ENCODE results near the gene CASZ1. TPM values are rescaled to one million over a fixed set of nuclear protein-coding genes. Genes with fewer than 3 reads are reported as not detected.

CASZ1 gene
- total and polyA plus RNA-seq, 10 of the 15 experiments (the other 5 are each of a cell fraction or from before 2014, with no cell fraction given) = 0.52 to 9.8 (median 3.7) TPM

- POLR2A ChIA-PET = no interaction called here
- TF ChIP-seq HDGF (IDR thresholded peaks at IDR 0.05) = no peak
- TF ChIP-seq, protein P1, sequence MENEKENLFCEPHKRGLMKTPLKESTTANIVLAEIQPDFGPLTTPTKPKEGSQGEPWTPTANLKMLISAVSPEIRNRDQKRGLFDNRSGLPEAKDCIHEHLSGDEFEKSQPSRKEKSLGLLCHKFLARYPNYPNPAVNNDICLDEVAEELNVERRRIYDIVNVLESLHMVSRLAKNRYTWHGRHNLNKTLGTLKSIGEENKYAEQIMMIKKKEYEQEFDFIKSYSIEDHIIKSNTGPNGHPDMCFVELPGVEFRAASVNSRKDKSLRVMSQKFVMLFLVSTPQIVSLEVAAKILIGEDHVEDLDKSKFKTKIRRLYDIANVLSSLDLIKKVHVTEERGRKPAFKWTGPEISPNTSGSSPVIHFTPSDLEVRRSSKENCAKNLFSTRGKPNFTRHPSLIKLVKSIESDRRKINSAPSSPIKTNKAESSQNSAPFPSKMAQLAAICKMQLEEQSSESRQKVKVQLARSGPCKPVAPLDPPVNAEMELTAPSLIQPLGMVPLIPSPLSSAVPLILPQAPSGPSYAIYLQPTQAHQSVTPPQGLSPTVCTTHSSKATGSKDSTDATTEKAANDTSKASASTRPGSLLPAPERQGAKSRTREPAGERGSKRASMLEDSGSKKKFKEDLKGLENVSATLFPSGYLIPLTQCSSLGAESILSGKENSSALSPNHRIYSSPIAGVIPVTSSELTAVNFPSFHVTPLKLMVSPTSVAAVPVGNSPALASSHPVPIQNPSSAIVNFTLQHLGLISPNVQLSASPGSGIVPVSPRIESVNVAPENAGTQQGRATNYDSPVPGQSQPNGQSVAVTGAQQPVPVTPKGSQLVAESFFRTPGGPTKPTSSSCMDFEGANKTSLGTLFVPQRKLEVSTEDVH (IDR thresholded peaks at IDR 0.05; ENCODE audit: low read depth, partially characterized antibody) = no peak
- CTCF ChIA-PET = no interaction called here
- no peaks in the 10 kb centered on the region for H3K27me3 ChIP-seq (replicated peaks in 1 of 2; ENCODE audit: control insufficient read depth in 2 of 2, insufficient read depth in 2 of 2, low read length in 1 of 2)
- intact Hi-C loops (cut with micrococcal nuclease; ENCODE audit: unreplicated experiment) = no loop called here
- RAD21 ChIA-PET (ENCODE audit: unreplicated experiment) = no interaction called here
- no peak overlapping the region for H3K9ac ChIP-seq (ENCODE audit: control insufficient read depth, insufficient read depth, low read length)
- ATAC-seq (no peak; the same call in 2 of the 3 replicates), FAIRE-seq (no peak), DNase-seq (ENCODE audit: low read depth, low spot score) (no peak)
- no peaks in the 10 kb centered on the region for H4K20me1 ChIP-seq (ENCODE audit: control insufficient read depth, insufficient read depth)
- no peaks in the 10 kb centered on the region for H3K79me2 ChIP-seq (ENCODE audit: control insufficient read depth, insufficient read depth, low read length)
- no peaks in the 10 kb centered on the region for H3K4me1 ChIP-seq (ENCODE audit: control insufficient read depth, insufficient read depth, low read length)
- in situ Hi-C loops (cut with MboI) = no loop called here
- H3K4me3 ChIP-seq = no peak overlapping the region
- no TSS peak for BruUV-seq (replicated peaks)
- SMC1A ChIA-PET (ENCODE audit: uncharacterized antibody, unreplicated experiment) = no interaction called here
- H3K4me2 ChIP-seq (ENCODE audit: control insufficient read depth, insufficient read depth) = no peak overlapping the region
- H3K27ac ChIP-seq (ENCODE audit: control insufficient read depth, insufficient read depth) = no peak overlapping the region
- no peak overlapping the region for H2AFZ ChIP-seq (ENCODE audit: control insufficient read depth, low read depth, low read length)
- 81% methylated on average over 12 of the region's 15 CpGs for WGBS (ENCODE audit: insufficient coverage, insufficient replicate concordance, low lambda C conversion rate, missing lambda C conversion rate)
- peaks cover 0 to 15% of the 10 kb centered on the region in 2 experiments; a peak in 2 of 4 replicates for H3K36me3 ChIP-seq (ENCODE audit: control insufficient read depth in 2 of 2, insufficient read depth in 2 of 2, low read length in 1 of 2)
- no peaks in the 10 kb centered on the region for H3K9me3 ChIP-seq (replicated peaks; ENCODE audit: control insufficient read depth, insufficient read depth, low read length)
These were observed 132.8 kb downstream of the CASZ1 start for GRCh38 chr1:10663678-10664035.

GRCh38 chr1:10662824-10663677 lies 133.4 kb downstream of the CASZ1 start:
- CTCF ChIA-PET = no interaction called here
- 90% methylated on average over 23 of the region's 26 CpGs for WGBS (ENCODE audit: insufficient coverage, insufficient replicate concordance, low lambda C conversion rate, missing lambda C conversion rate)
- H3K36me3 ChIP-seq (ENCODE audit: control insufficient read depth in 2 of 2, insufficient read depth in 2 of 2, low read length in 1 of 2) = peaks cover 0 to 15% of the 10 kb centered on the region in 2 experiments; a peak in 2 of 4 replicates
- TF ChIP-seq BHLHE40 (IDR thresholded peaks at IDR 0.05; ENCODE audit: borderline replicate concordance in 1 of 2, low read depth in 2 of 2, low read length in 1 of 2) (no peak), KLF5 (IDR thresholded peaks at IDR 0.05; ENCODE audit: partially characterized antibody) (no peak), NFXL1 (IDR thresholded peaks at IDR 0.05; ENCODE audit: borderline replicate concordance) (no peak), JUND (IDR thresholded peaks at IDR 0.05; ENCODE audit: low read depth, low read length) (no peak), TCF3 (IDR thresholded peaks at IDR 0.05; ENCODE audit: borderline replicate concordance, insufficient read depth, low read depth, low read length) (no peak), POLR2AphosphoS2 (IDR thresholded peaks at IDR 0.05; ENCODE audit: low read depth, low read length) (no peak), TCF12 (IDR thresholded peaks at IDR 0.05; ENCODE audit: low read depth, low read length) (no peak), POLR2A (IDR thresholded peaks at IDR 0.05; ENCODE audit: low read depth, low read length) (no peak), KAT2A (conservative IDR thresholded peaks at IDR 0.05; ENCODE audit: control insufficient read depth, low read depth, low read length) (no peak), ZNF274 (IDR thresholded peaks at IDR 0.05; ENCODE audit: insufficient read depth, insufficient read length) (no peak), PAX8 (IDR thresholded peaks at IDR 0.05) (no peak), WRNIP1 (IDR thresholded peaks at IDR 0.05; ENCODE audit: borderline replicate concordance, low read depth, low read length) (no peak)
- TF ChIP-seq, protein P2, sequence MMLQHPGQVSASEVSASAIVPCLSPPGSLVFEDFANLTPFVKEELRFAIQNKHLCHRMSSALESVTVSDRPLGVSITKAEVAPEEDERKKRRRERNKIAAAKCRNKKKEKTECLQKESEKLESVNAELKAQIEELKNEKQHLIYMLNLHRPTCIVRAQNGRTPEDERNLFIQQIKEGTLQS (IDR thresholded peaks at IDR 0.05; ENCODE audit: borderline replicate concordance, extremely low read depth, low read depth, low read length) = no peak

More at GRCh38 chr1:10662824-10663677, 133.4 kb downstream of the CASZ1 start:
- Histone ChIP-seq H3K4me1 (ENCODE audit: control insufficient read depth, insufficient read depth, low read length) (no peaks in the 10 kb centered on the region), H3K4me3 (no peak overlapping the region), H3K79me2 (ENCODE audit: control insufficient read depth, insufficient read depth, low read length) (no peaks in the 10 kb centered on the region), H3K4me2 (ENCODE audit: control insufficient read depth, insufficient read depth) (no peak overlapping the region), H3K9ac (ENCODE audit: control insufficient read depth, insufficient read depth, low read length) (no peak overlapping the region), H3K9me3 (replicated peaks; ENCODE audit: control insufficient read depth, insufficient read depth, low read length) (no peaks in the 10 kb centered on the region), H4K20me1 (ENCODE audit: control insufficient read depth, insufficient read depth) (no peaks in the 10 kb centered on the region), H3K27ac (ENCODE audit: control insufficient read depth, insufficient read depth) (no peak overlapping the region), H3K27me3 (replicated peaks in 1 of 2; ENCODE audit: control insufficient read depth in 2 of 2, insufficient read depth in 2 of 2, low read length in 1 of 2) (no peaks in the 10 kb centered on the region), H2AFZ (ENCODE audit: control insufficient read depth, low read depth, low read length) (no peak overlapping the region)
- no peak for DNase-seq (ENCODE audit: low read depth, low spot score)
- RAD21 ChIA-PET (ENCODE audit: unreplicated experiment) = no interaction called here
- no peak for FAIRE-seq
- SMC1A ChIA-PET (ENCODE audit: uncharacterized antibody, unreplicated experiment) = no interaction called here
- intact Hi-C loops (cut with micrococcal nuclease; ENCODE audit: unreplicated experiment) = no loop called here
- BruUV-seq (replicated peaks) = no TSS peak
- in situ Hi-C loops (cut with MboI) = no loop called here
- POLR2A ChIA-PET = no interaction called here
- no peak for ATAC-seq
